ENCODE measurements around the gene DRAP1. TPM values are rescaled to one million over a fixed set of nuclear protein-coding genes. Genes with fewer than 3 reads are reported as not detected.

The DRAP1 gene
- total RNA-seq, 4 donors from 2014 or later: 32.6 to 112 (median 57.5) TPM

DNA sequence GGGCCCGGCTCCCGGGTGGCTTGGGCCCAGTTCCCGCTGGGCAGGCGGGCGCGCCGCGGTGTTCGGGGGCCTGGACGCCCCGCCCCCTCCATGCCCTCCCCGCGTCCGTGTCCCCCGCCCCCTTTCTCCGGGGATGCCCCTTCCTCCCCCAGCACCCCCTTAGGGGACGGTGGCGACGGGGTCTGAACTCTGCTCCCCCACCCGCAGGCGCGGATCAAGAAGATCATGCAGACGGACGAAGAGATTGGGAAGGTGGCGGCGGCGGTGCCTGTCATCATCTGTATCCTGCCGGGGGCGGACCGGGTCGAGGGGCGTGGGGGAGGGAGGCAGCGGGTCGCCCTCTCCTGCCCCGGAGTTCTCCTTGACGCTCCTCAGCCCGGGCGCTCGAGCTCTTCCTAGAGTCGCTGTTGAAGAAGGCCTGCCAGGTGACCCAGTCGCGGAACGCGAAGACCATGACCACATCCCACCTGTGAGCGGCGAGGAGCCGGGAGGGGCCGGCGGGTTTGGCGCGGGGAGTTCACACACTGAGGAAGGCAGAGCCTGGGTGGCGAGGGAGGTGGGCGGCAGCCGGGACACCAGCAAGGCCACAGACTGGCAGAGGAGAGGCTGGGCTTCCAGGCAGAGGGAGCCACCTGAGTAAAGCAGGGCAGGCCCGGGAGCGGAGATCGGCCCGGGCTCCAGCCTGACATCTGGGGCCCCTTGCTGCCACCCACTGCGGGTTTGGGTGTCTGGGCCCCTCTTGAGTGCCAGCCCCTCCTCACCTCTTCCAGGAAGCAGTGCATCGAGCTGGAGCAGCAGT lies 546 bp downstream of the DRAP1 start:
- TF ChIP-seq POLR2A (IDR thresholded peaks at IDR 0.05) (no peak), CTCF (IDR thresholded peaks at IDR 0.05) (no peak)
- peak; percentile 63 to 74 (median 69) for DNase-seq
- H3K36me3 ChIP-seq: peaks cover 0 to 18% (median 0%) of the 10 kb centered on the region in 3 donors
- H3K9me3 ChIP-seq: no peaks in the 10 kb centered on the region
- H3K27me3 ChIP-seq: no peaks in the 10 kb centered on the region
- peak overlapping the region; percentile 83 to 98 (median 90) for H3K27ac ChIP-seq
- peak overlapping the region; percentile 94 to 99 (median 97) for H3K4me3 ChIP-seq
- peaks cover 2 to 48% (median 21%) of the 10 kb centered on the region in 4 donors for H3K4me1 ChIP-seq

GRCh38 chr11:65920372-65920802 lies 1.2 kb downstream of the DRAP1 start:
- Histone ChIP-seq H3K27ac (peak overlapping the region in 3 of 4 donors; percentile 15 to 98 (median 86)), H3K4me3 (peak overlapping the region; percentile 94 to 99 (median 97)), H3K36me3 (peaks cover 0 to 18% (median 0%) of the 10 kb centered on the region in 3 donors), H3K9me3 (no peaks in the 10 kb centered on the region), H3K27me3 (no peaks in the 10 kb centered on the region), H3K4me1 (peaks cover 2 to 42% (median 21%) of the 10 kb centered on the region in 4 donors)
- no peak for DNase-seq
- no peak for TF ChIP-seq CTCF (IDR thresholded peaks at IDR 0.05)
- TF ChIP-seq POLR2A (IDR thresholded peaks at IDR 0.05): no peak

GRCh38 chr11:65921033-65921555 lies 1.9 kb downstream of the DRAP1 start:
- no peaks in the 10 kb centered on the region for H3K27me3 ChIP-seq
- no peak overlapping the region for H3K27ac ChIP-seq
- DNase-seq: no peak
- H3K9me3 ChIP-seq: no peaks in the 10 kb centered on the region
- H3K4me1 ChIP-seq: peaks cover 2 to 35% (median 21%) of the 10 kb centered on the region in 4 donors
- TF ChIP-seq POLR2A (IDR thresholded peaks at IDR 0.05): no peak
- no peak for TF ChIP-seq CTCF (IDR thresholded peaks at IDR 0.05)
- no peak overlapping the region for H3K4me3 ChIP-seq
- peaks cover 0 to 18% (median 0%) of the 10 kb centered on the region in 3 donors for H3K36me3 ChIP-seq

- no peak overlapping the region for H3K4me3 ChIP-seq
- no peaks in the 10 kb centered on the region for H3K9me3 ChIP-seq
- peaks cover 2 to 27% (median 21%) of the 10 kb centered on the region in 4 donors for H3K4me1 ChIP-seq
- H3K27ac ChIP-seq: no peak overlapping the region
- peaks cover 0 to 18% (median 0%) of the 10 kb centered on the region in 3 donors for H3K36me3 ChIP-seq
- DNase-seq: no peak
- TF ChIP-seq CTCF (IDR thresholded peaks at IDR 0.05): no peak
- TF ChIP-seq POLR2A (IDR thresholded peaks at IDR 0.05): no peak
- H3K27me3 ChIP-seq: no peaks in the 10 kb centered on the region
These were observed 2.6 kb downstream of the DRAP1 start for GRCh38 chr11:65921876-65922275.

- Histone ChIP-seq H3K4me3 (no peak overlapping the region), H3K36me3 (peaks cover 0 to 18% (median 0%) of the 10 kb centered on the region in 3 donors), H3K9me3 (no peaks in the 10 kb centered on the region), H3K27me3 (no peaks in the 10 kb centered on the region), H3K27ac (no peak overlapping the region), H3K4me1 (peaks cover 2 to 24% (median 14%) of the 10 kb centered on the region in 4 donors)
- TF ChIP-seq POLR2A (IDR thresholded peaks at IDR 0.05) (no peak), CTCF (IDR thresholded peaks at IDR 0.05) (no peak)
- DNase-seq: no peak
These were observed 3.3 kb downstream of the DRAP1 start for GRCh38 chr11:65922565-65922964.
